GM18526 (cell line): Measurements from ENCODE around the gene TMEM26.

Experiments used
- POLR2A ChIP-seq: IDR thresholded peaks from 3 replicates; pipeline ENCODE4 v1.6.1; 2011; ENCODE audit not compliant: insufficient read length; ENCODE audit errors: extremely low read depth

Gene TMEM26

DNA sequence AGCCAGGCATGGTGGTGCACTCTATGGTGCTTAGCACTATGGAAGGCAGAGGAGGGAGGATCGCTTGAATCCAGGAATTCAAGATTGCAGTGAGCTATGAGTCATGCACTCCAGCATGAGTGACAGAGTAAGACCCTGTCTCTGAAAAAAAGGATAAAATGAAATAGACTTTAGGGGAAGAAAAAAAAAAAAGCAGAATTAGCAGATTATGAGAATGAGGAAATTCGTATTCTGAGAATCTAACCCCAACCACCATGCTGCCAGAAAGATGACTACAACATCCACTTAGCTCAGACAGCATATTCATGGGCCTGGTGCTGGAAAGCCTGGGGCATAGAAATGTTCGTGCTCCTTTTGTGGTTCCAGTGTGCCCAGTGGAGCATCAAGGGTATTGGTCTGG, 63.3 kb downstream of the TMEM26 start:
- no peak for TF ChIP-seq POLR2A

DNA sequence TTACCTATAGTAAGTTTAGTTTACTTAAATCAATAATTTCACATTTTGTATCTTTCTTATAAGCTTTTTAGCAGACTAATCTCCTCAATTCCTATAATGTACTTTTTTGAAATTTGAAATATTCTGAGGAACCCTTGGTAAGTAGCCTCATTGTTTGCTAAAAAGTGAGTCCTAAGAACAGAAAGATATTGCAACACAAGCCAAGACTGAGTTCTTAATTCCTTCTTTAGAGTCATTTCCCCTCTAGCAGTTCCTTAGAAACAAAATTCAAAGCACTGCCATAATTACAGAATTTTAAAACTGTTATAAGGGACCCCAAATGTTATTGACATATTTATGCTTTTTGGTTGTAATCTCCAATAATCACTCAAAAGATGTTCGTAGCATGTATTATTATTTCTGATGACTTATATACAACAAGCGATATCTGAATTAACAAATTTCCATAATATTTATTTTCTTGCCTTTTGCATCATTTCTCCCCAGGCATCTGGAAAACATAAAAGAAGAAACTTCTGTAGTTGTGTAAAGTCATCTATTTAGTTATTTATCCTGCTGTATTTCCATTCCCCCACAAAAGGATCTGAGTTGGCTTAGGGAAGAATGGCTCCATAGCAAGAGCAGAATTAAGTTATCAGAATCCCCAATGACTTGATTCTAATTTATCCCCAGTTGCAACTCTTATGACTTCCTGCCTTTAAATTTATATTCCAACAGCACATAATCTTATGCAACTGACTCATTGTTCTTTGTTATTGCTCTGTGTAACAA, 67.8 kb downstream of the TMEM26 start:
- TF ChIP-seq POLR2A, result no peak

DNA sequence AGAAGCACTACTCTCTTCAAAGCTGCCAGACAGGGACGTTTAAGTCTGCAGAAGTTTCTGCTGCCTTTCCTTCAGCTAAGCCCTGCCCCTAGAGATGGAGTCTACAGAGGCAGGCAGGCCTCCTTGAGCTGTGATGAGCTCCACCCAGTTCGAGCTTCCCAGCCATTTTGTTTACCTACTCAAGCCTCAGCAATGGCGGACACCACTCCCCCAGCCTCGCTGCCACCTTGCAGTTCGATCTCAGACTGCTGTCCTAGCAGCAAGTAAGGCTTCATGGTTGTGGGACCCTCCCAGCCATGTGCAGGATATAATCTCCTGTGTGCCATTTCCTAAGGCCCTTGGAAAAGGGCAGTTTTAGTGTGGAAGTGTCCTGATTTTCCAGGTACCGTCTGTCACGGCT, 74.3 kb downstream of the TMEM26 start:
- TF ChIP-seq POLR2A, result no peak

DNA sequence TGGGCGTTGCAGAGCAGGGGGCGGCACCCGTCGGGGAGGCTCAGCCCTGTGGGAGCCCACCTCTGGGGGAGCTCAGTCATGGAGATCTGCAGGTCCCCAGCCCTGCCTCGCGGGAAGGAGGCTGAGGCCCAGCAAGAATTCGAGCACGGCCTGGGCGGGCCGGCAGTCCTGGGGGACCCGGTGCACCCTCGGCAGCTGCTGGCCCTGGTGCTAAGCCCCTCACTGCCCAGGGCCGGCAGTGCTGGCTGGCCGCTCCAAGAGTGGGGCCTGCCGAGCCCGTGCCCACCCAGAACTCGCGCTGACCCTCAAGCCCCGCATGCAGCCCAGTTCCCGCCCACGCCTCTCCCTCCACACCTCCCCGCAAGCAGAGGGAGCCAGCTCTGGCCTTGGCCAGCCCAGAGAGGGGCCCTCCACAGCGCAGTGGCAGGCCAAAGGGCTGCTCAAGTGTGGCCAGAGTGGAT, 76.2 kb downstream of the TMEM26 start:
- TF ChIP-seq POLR2A, result no peak

DNA sequence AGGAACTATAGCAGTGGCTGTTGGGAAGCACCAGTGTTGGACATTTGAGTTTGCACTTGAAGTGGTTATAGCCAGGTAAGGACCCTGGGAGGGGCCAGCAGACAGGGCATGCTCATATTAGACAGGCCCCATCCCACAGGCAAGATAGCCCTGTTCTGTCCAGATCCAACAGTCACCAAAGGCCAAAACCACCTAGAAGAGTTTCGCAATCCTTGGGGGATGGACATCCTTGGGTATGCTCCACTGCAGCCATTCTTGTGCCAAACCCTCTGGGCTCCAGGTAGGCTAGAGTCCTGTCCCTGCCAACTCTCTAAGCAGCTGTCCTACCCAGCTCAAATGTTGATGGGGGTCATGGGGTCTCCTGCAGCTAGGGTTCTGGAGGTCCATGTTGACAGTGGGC, 76.8 kb downstream of the TMEM26 start:
- no peak for TF ChIP-seq POLR2A

DNA sequence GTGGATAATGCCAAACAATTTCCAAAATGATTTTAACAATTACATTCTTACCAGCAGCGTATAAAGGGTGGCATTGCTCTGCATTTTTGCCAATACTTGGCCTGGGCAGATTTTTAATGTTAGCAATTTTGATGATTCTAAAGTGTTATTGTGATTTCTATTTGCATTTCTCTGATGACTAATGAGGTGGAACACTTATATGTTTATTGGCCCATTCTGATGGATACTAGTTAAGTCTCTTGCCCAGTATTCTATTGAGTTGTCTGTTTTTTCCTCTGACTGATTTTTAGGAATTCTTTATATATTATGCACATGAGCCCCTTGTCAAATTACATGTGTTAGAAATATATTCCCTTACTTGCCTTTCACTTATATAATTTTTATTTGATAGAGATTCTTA, 86.8 kb downstream of the TMEM26 start:
- no peak for TF ChIP-seq POLR2A

DNA sequence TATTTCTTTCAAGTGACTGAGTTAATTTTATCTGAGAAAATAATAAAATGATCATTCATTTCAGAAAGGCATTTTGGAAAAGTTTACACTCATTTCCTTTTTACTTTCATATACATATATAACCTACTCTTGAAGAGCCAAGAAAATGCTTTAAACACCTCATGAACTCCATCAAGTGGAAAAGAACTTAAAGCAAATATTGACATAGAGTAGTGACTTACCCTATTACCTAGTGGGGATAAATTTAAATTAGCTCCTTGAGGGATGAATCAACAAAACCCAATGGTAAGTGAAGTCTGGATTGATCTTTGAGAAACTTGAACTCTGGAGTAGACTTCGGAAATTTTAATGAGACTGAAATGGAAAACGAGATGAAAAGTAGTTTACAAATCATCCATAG, 88.6 kb downstream of the TMEM26 start:
- TF ChIP-seq POLR2A, result no peak

DNA sequence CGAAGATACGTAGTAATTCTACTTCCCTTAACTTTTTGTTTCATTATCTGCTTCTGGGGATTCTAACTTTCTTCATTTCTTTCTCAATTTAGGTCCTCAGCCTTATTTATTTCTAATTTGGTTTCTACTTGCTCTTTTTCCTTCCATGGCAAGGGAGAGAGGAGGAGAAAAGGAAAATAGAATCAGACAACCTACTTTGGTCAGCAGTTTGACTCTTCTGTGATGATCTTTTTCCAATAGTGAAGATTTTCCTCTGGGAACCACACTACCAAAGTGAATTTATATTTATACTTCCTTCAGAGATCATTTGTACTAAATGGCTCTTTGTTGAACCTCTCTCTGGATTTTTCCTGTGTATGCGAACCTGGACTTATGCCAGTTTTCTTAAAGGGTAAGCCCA, 90.2 kb downstream of the TMEM26 start:
- TF ChIP-seq POLR2A, result no peak

DNA sequence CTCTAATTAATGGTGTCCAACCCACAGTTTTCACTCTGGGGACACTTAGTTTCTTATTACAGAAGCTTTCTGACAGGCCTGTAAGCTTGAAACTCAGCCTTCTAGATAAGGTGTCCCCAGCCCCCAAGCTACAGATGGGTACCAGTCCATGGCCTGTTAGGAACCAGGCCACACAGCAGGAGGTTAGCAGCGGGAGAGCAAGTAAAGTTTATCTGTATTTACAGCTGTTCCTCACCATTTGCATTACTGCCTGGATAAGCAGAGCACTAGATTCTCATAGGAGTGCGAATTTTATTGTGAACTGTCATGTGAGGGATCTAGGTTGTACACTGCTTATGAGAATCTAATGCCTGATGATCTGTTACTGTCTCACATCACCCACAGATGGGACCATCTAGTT, 93.7 kb downstream of the TMEM26 start:
- TF ChIP-seq POLR2A, result no peak

DNA sequence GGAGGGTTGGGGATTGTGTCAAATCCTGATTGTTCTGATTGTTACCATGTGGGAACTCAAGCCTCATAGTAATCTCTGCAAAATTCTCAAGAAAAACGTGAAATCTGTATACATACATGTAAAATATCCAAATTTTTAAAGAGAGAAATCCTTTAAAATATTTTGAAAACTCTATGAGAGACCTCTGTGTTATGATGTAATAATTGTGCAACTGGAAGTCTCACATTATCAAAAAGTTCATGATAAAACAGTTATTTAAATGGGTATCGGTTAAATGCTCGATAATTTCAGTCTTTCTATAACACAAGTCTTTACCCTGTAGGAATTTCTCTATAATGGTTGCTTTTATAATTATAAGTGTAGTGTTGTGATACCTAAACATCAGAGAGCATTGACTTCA, 95.5 kb downstream of the TMEM26 start:
- TF ChIP-seq POLR2A, result no peak
